H9 (cell line): Measurements from ENCODE around the gene ZC3H10. TPM values are rescaled to one million over a fixed set of nuclear protein-coding genes. Genes with fewer than 3 reads are reported as not detected.
"Not testable (repeated sequence)": the region's sequence is repeated elsewhere in the genome, so short reads cannot be mapped to it uniquely, and the experiment has no call there.

Source experiments
- DNase-seq: peaks from one replicate; pipeline ENCODE4 v3.0.0-alpha.2; 2017
- H2AFZ ChIP-seq: one replicate; pipeline ENCODE4 v1.6.1; 2013; ENCODE audit warnings: mild to moderate bottlenecking, low read length, control low read depth, moderate library complexity
- H2AK5ac ChIP-seq: 2 replicates; pipeline ENCODE4 v1.6.1; 2013; ENCODE audit warnings: low read length, control low read depth, mixed read lengths; ENCODE audit not compliant: insufficient read length
- H2BK120ac ChIP-seq: one replicate; pipeline ENCODE4 v1.6.1; 2013; ENCODE audit warnings: low read depth, mild to moderate bottlenecking, low read length, control low read depth, inconsistent platforms; ENCODE audit not compliant: poor library complexity, severe bottlenecking
- H2BK12ac ChIP-seq: 2 replicates; pipeline ENCODE4 v1.6.1; 2013; ENCODE audit warnings: low read length, control low read depth, mixed read lengths, low read depth; ENCODE audit not compliant: insufficient read length
- H2BK15ac ChIP-seq: 2 replicates; pipeline ENCODE4 v1.6.1; 2013; ENCODE audit warnings: low read depth, low read length, control low read depth
- H2BK20ac ChIP-seq: one replicate; pipeline ENCODE4 v1.6.1; 2013; ENCODE audit warnings: low read depth, mild to moderate bottlenecking, low read length, control low read depth, inconsistent platforms; ENCODE audit not compliant: poor library complexity, severe bottlenecking
- H2BK5ac ChIP-seq: 2 replicates; pipeline ENCODE4 v1.6.1; 2013; ENCODE audit warnings: low read length, control low read depth, mixed read lengths; ENCODE audit not compliant: insufficient read length
- H3K14ac ChIP-seq: 2 replicates; pipeline ENCODE4 v1.6.1; 2013; ENCODE audit warnings: low read length, control low read depth; ENCODE audit not compliant: insufficient read depth
- H3K18ac ChIP-seq: 2 replicates; pipeline ENCODE4 v1.6.1; 2013; ENCODE audit warnings: low read depth, mild to moderate bottlenecking, mixed read lengths, low read length, control low read depth; ENCODE audit not compliant: insufficient read length
- H3K23ac ChIP-seq: 2 replicates; pipeline ENCODE4 v1.6.1; 2013; ENCODE audit warnings: low read length, control low read depth, mixed read lengths, low read depth; ENCODE audit not compliant: insufficient read length
- H3K23me2 ChIP-seq: 2 replicates; pipeline ENCODE4 v1.6.1; 2013; ENCODE audit warnings: low read depth, mild to moderate bottlenecking, mixed read lengths, low read length, control low read depth; ENCODE audit not compliant: insufficient read length, poor library complexity, severe bottlenecking
- H3K27ac ChIP-seq: 2 replicates; pipeline ENCODE4 v1.5.1; 2013; ENCODE audit warnings: low read length, control low read depth, mixed read lengths, low read depth; ENCODE audit not compliant: insufficient read length
- H3K27me3 ChIP-seq: 2 replicates; pipeline ENCODE4 v1.6.1; 2013; ENCODE audit warnings: low read length, control low read depth, inconsistent platforms; ENCODE audit not compliant: insufficient read depth
- H3K4ac ChIP-seq: 2 replicates; pipeline ENCODE4 v1.6.1; 2013; ENCODE audit warnings: low read depth, mild to moderate bottlenecking, control low read depth, inconsistent platforms, low read length, moderate library complexity
- H3K4me1 ChIP-seq: 2 replicates; pipeline ENCODE4 v1.6.1; 2013; ENCODE audit warnings: low read length, control low read depth, inconsistent platforms; ENCODE audit not compliant: insufficient read depth
- H3K4me2 ChIP-seq: 2 replicates; pipeline ENCODE4 v1.6.1; 2013; ENCODE audit warnings: low read length, control low read depth, mixed read lengths; ENCODE audit not compliant: insufficient read length, insufficient read depth
- H3K56ac ChIP-seq: 2 replicates; pipeline ENCODE4 v1.6.1; 2013; ENCODE audit warnings: low read depth, mild to moderate bottlenecking, mixed read lengths, low read length, control low read depth; ENCODE audit not compliant: insufficient read length
- H3K79me1 ChIP-seq: 2 replicates; pipeline ENCODE4 v1.6.1; 2013; ENCODE audit warnings: low read depth, mild to moderate bottlenecking, moderate library complexity, low read length, control low read depth, inconsistent platforms; ENCODE audit not compliant: insufficient read depth, poor library complexity, severe bottlenecking
- H3K79me2 ChIP-seq: 2 replicates; pipeline ENCODE4 v1.6.1; 2013; ENCODE audit warnings: low read length, control low read depth, inconsistent platforms; ENCODE audit not compliant: insufficient read depth
- H3K9ac ChIP-seq: 2 replicates; pipeline ENCODE4 v1.6.1; 2013; ENCODE audit warnings: low read length, control low read depth, mixed read lengths; ENCODE audit not compliant: insufficient read length; ENCODE audit errors: extremely low read depth
- H3K9me3 ChIP-seq: one replicate; pipeline ENCODE4 v1.6.1; 2013; ENCODE audit warnings: low read depth, low read length, inconsistent platforms; ENCODE audit not compliant: control insufficient read depth
- H3T11ph ChIP-seq: one replicate; pipeline ENCODE4 v1.6.1; 2013; ENCODE audit warnings: mild to moderate bottlenecking, low read length, control low read depth, inconsistent platforms
- H4K20me1 ChIP-seq: one replicate; pipeline ENCODE4 v1.6.1; 2013; ENCODE audit not compliant: control insufficient read depth, insufficient read length, insufficient read depth
- H4K5ac ChIP-seq: 2 replicates; pipeline ENCODE4 v1.6.1; 2013; ENCODE audit warnings: low read depth, mild to moderate bottlenecking, mixed read lengths, low read length, control low read depth; ENCODE audit not compliant: insufficient read length
- H4K8ac ChIP-seq: replicated peaks from 2 replicates; pipeline ENCODE4 v1.6.1; 2013; ENCODE audit warnings: low read length, control low read depth, mixed read lengths, low read depth; ENCODE audit not compliant: insufficient read length
- H4K91ac ChIP-seq: 2 replicates; pipeline ENCODE4 v1.6.1; 2013; ENCODE audit warnings: low read depth, mild to moderate bottlenecking, moderate library complexity, mixed read lengths, low read length, control low read depth; ENCODE audit not compliant: insufficient read length
- H3K27ac Mint-ChIP-seq, 3 experiments: 2 replicates in 2 of 3; 3 replicates in 1 of 3; pipeline ENCODE4 v1.8.0; 2020 to 2021; ENCODE audit warnings: mixed read lengths in 3 of 3, mild to moderate bottlenecking in 1 of 3, moderate library complexity in 1 of 3
- H3K27me3 Mint-ChIP-seq: 2 replicates; pipeline ENCODE4 v1.8.0; 2021; ENCODE audit warnings: low read depth, mild to moderate bottlenecking, moderate library complexity, mixed read lengths
- H3K36me3 Mint-ChIP-seq, 3 experiments: 2 replicates in 2 of 3; 3 replicates in 1 of 3; pipeline ENCODE4 v1.8.0; 2020 to 2021; ENCODE audit warnings: low read depth in 3 of 3, mixed read lengths in 3 of 3; ENCODE audit not compliant: insufficient read depth in 1 of 3
- H3K4me1 Mint-ChIP-seq, 2 experiments: 2 replicates each; pipeline ENCODE4 v1.8.0; 2020; ENCODE audit warnings: mixed read lengths in 2 of 2
- H3K4me3 Mint-ChIP-seq, 2 experiments: 2 replicates in 1 of 2; 3 replicates in 1 of 2; pipeline ENCODE4 v1.8.0; 2020 to 2021; ENCODE audit warnings: mild to moderate bottlenecking in 2 of 2, mixed read lengths in 2 of 2, moderate library complexity in 1 of 2
- H3K9me3 Mint-ChIP-seq, 2 experiments: 2 replicates in 1 of 2; 3 replicates in 1 of 2; pipeline ENCODE4 v1.8.0; 2020; ENCODE audit warnings: mild to moderate bottlenecking in 2 of 2, mixed read lengths in 2 of 2, moderate library complexity in 1 of 2
- WGBS: extraction: QIAGEN DNeasy Blood & Tissue Kit; methylation state at CpG from one replicate; pipeline ENCODE4 v1.1.7; 2013; ENCODE audit warnings: missing lambda C conversion rate, low lambda C conversion rate, mixed read lengths; ENCODE audit not compliant: insufficient read length; ENCODE audit errors: extremely low coverage; 5-methylcytosine and 5-hydroxymethylcytosine counted together
- total RNA-seq: library from RNA; stranded (reverse); gene quantifications from 2 replicates; pipeline ENCODE4 v1.2.1, GENCODE V29; 2021
- TF ChIP-seq, protein P1 (sequence below): fragments of 200-600 bp; sonication (generic); conservative IDR thresholded peaks from 3 replicates; pipeline ENCODE4 v1.8.0; 2021; ENCODE audit warnings: antibody characterized with exemption, mild to moderate bottlenecking

The ZC3H10 gene
- total RNA-seq, 1 experiment from 2014 or later = 9.4 TPM

DNA sequence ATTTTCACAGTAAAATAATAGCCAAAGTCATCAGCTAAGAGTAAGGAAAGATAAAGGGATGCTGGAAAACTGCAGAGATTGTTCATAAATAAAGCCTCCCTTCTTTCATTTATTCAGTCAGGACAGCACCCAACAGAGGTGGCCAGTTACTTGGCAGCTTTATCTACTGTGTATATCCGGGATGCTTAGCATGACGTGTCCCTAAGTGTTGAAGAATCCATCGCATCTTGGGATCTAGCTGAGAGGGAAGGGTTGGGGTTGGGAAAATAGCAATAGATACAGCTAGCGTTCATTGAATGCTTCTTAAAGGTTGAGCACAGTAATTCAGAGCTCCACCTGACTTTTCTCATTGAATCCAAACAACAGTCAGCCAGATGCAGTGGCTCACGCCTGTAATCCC, 43.7 kb upstream of the ZC3H10 start:
- Histone ChIP-seq H3K4me2 (no peak overlapping the region), H3K23me2 (peaks cover under 1% of the 10 kb centered on the region), H3K27ac (no peak overlapping the region), H4K91ac (no peak overlapping the region), H3T11ph (no peak overlapping the region), H2AFZ (no peak overlapping the region), H2BK120ac (no peak overlapping the region), H3K9ac (no peak overlapping the region), H2BK15ac (no peak overlapping the region), H3K79me1 (no peaks in the 10 kb centered on the region), H3K9me3 (no peaks in the 10 kb centered on the region), H3K27me3 (no peaks in the 10 kb centered on the region), H2BK5ac (no peak overlapping the region), H3K56ac (no peak overlapping the region), H3K18ac (no peak overlapping the region), H4K8ac (no peak overlapping the region), H2BK20ac (no peak overlapping the region), H3K23ac (no peak overlapping the region), H2BK12ac (no peak overlapping the region), H4K20me1 (no peaks in the 10 kb centered on the region), H4K5ac (no peak overlapping the region), H2AK5ac (no peak overlapping the region), H3K79me2 (no peaks in the 10 kb centered on the region), H3K14ac (no peak overlapping the region), H3K4me1 (no peaks in the 10 kb centered on the region), H3K4ac (no peak overlapping the region)
- Mint-ChIP-seq H3K27me3 (no peaks in the 10 kb centered on the region), H3K36me3 (no peaks in the 10 kb centered on the region; a peak in 1 of 7 replicates), H3K4me1 (peaks cover 5 to 8% of the 10 kb centered on the region in 2 experiments), H3K9me3 (peaks cover 3% of the 10 kb centered on the region in 2 experiments; a peak in 4 of 5 replicates), H3K4me3 (no peak overlapping the region), H3K27ac (no peak overlapping the region)
- no peak for DNase-seq
- no CpG with 5 or more reads among the region's 5 CpGs for WGBS
- TF ChIP-seq, protein P1, sequence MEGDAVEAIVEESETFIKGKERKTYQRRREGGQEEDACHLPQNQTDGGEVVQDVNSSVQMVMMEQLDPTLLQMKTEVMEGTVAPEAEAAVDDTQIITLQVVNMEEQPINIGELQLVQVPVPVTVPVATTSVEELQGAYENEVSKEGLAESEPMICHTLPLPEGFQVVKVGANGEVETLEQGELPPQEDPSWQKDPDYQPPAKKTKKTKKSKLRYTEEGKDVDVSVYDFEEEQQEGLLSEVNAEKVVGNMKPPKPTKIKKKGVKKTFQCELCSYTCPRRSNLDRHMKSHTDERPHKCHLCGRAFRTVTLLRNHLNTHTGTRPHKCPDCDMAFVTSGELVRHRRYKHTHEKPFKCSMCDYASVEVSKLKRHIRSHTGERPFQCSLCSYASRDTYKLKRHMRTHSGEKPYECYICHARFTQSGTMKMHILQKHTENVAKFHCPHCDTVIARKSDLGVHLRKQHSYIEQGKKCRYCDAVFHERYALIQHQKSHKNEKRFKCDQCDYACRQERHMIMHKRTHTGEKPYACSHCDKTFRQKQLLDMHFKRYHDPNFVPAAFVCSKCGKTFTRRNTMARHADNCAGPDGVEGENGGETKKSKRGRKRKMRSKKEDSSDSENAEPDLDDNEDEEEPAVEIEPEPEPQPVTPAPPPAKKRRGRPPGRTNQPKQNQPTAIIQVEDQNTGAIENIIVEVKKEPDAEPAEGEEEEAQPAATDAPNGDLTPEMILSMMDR = no peak

DNA sequence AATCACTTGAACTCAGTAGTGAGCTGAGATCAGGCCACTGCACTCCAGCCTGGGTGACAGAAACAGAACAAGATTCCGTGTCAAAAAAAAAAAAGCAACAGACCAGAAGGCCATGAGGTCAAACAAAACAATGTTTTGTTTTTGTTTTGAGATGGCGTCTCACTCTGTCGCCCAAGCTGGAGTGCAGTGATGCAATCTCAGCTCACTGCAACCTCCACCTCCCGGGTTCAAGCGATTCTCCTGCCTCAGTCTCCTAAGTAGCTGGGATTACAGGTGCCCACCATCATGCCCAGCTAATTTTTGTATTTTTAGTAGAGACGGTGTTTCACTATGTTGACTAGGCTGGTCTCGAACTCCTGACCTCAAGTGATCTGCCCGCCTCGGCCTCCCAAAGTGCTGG, 40.1 kb upstream of the ZC3H10 start:
- not testable (repeated sequence) for H3K4ac ChIP-seq, H3K9me3 ChIP-seq, H2AFZ ChIP-seq, H3K9ac ChIP-seq, H3K18ac ChIP-seq, H3K14ac ChIP-seq, H3K23ac ChIP-seq, H2BK15ac ChIP-seq, H3K36me3 Mint-ChIP-seq, H3K9me3 Mint-ChIP-seq, H3K56ac ChIP-seq, H2BK20ac ChIP-seq, H4K8ac ChIP-seq, H2AK5ac ChIP-seq, H2BK5ac ChIP-seq, H3T11ph ChIP-seq, H3K27ac Mint-ChIP-seq, H3K27me3 Mint-ChIP-seq, DNase-seq, H2BK12ac ChIP-seq, H3K79me1 ChIP-seq, H3K4me1 ChIP-seq, H3K27ac ChIP-seq, H4K91ac ChIP-seq, H3K27me3 ChIP-seq, H2BK120ac ChIP-seq, H4K20me1 ChIP-seq, H3K4me2 ChIP-seq, H4K5ac ChIP-seq, H3K79me2 ChIP-seq
- H3K23me2 ChIP-seq = peaks cover 13% of the 10 kb centered on the region
- Mint-ChIP-seq H3K4me3 (peak overlapping the region in 1 of 2 experiments; percentile 93; a peak in 2 of 5 replicates), H3K4me1 (peaks cover 19 to 22% of the 10 kb centered on the region in 2 experiments)
- no CpG with 5 or more reads among the region's 9 CpGs for WGBS
